ENCODE measurements around the gene TAF4B.
"Not testable (repeated sequence)": the region's sequence is repeated elsewhere in the genome, so short reads cannot be mapped to it uniquely, and the experiment has no call there.

Gene TAF4B, protein sequence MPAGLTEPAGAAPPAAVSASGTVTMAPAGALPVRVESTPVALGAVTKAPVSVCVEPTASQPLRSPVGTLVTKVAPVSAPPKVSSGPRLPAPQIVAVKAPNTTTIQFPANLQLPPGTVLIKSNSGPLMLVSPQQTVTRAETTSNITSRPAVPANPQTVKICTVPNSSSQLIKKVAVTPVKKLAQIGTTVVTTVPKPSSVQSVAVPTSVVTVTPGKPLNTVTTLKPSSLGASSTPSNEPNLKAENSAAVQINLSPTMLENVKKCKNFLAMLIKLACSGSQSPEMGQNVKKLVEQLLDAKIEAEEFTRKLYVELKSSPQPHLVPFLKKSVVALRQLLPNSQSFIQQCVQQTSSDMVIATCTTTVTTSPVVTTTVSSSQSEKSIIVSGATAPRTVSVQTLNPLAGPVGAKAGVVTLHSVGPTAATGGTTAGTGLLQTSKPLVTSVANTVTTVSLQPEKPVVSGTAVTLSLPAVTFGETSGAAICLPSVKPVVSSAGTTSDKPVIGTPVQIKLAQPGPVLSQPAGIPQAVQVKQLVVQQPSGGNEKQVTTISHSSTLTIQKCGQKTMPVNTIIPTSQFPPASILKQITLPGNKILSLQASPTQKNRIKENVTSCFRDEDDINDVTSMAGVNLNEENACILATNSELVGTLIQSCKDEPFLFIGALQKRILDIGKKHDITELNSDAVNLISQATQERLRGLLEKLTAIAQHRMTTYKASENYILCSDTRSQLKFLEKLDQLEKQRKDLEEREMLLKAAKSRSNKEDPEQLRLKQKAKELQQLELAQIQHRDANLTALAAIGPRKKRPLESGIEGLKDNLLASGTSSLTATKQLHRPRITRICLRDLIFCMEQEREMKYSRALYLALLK

DNA sequence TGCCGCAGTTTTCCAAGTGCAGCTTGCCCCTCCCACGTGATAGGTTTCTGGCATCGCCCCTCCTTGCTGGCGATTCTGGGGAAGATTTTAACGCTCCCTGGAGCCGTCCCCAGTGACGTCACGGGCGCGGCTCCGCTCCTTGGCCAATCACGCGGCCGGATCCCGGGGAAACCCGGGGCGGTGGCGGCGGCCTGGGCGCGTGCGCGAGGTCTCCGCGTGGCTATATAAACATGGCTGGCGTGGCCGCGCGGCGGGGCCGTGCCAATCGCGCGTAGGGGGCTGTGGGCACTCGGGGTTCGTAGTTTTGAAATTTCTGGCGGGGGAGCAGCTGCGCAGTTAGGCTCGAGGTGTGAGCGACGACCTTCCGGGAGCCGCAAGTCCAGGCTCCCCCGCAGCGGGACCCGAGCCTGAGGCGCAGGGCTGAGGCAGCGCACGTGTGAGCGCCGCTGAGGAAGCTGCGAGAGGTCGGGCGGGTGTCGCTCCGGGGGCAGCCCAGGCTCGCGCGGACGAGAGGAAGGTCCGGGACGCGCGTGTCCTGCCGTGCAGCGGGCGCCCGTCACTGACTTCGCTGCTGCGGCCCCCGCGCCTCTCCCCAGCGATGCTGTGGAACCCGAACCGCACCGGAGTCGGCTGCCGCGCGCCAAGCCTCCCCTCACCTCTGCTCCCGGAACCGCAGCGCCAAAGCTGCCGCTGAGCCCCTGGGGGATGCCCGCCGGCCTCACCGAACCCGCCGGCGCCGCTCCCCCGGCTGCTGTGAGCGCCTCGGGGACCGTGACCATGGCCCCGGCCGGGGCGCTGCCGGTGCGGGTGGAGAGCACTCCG, at the start of gene TAF4B:
Gene TAF4B (plus strand): TSS at position 217 of the 822 bp plus-strand sequence. CDS start 489 bp downstream, at position 706.
- DNase-seq (ENCODE audit: low spot score) = peak; percentile 96

- DNase-seq (ENCODE audit: low spot score) = no peak
These were observed 44.9 kb upstream of the TAF4B start for GRCh38 chr18:26181343-26181826.

DNA sequence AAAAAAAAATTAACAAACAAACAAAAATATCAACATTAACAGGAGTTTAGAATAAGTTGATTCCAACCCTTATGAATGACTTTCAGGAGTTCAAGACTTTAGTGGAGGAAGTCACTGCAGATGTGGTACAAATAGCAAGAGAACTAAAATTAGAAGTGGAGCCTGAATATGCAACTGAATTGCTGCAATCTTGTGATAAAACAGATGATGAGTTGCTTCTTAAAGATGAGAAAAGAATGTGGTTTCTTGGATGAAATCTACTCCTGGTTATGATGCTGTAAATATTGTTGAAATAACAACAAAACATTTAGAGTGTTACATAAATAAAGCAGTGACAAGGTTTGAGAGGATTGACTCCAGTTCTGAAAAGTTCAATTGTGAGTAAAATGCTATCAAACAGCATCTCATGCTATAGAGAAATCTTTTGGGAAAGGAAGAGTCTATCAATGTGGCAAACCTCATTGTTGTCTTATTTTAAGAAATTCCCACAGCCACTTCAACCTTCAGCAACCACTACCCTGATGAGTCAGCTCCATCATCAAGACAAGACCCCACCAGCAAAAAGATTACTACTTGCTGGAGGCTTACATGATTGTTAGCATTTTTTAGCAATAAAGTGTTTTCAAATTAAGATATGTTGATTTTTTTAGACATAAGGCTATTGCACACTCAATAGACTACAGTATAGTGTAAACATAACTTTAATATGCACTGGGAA, 42.7 kb upstream of the TAF4B start:
- no peak for DNase-seq (ENCODE audit: low spot score)

DNA sequence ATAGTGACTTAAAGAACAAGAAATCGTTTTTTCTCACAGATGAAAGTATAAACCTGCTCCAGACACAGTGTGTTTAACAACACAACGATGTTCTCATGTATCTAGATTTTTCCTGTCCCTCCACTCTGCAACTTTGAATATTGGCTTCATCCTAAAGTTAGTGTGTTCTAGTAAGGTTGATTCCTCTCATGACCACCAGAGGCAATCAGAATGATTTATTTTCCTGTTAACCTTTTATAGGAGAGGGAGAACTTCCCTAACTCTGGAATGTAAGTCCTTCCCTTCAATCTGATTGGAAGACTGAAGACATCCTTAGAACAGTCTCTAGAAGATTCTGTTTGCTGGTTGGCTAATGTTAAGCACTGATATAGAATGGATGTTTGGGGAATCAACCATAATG, 41.0 kb upstream of the TAF4B start:
- no peak for DNase-seq (ENCODE audit: low spot score)

GRCh38 chr18:26190506-26190905, 35.7 kb upstream of the TAF4B start:
- DNase-seq (ENCODE audit: low spot score) = no peak

- DNase-seq (ENCODE audit: low spot score) = no peak
These were observed 34.0 kb upstream of the TAF4B start for GRCh38 chr18:26192233-26192632.

GRCh38 chr18:26196605-26197004, 29.6 kb upstream of the TAF4B start:
- DNase-seq (ENCODE audit: low spot score) = no peak

DNA sequence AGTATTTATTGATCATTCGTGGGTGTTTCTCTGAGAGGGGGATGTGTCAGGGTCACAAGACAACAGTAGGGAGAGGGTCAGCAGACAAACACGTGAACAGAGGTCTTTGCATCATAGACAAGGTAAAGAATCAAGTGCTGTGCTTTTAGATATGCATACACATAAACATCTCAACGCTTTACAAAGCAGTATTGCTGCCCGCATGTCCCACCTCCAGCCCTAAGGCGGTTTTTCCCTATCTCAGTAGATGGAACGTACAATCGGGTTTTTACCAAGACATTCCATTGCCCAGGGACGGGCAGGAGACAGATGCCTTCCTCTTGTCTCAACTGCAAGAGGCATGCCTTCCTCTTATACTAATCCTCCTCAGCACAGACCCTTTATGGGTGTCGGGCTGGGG, 24.2 kb upstream of the TAF4B start:
- DNase-seq (ENCODE audit: low spot score) = not testable (repeated sequence)

DNA sequence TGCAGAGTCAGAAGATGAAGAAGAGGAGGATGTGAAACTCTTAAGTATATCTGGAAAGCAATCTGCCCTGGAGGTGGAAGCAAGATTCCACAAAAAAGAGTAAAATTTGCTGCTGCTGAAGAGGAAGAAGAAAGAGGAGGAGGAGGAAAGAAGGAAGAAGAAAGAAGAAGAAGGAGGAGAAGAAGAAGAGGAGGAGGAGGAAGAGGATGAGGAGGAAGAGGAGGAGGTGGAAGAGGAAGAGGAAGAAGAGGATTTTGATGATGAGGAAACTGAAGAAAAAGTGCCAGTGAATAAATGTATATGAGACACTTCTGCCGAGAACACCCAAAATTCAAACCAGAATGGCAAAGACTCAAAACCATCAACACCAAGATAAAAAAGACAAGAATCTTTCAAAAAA, 20.9 kb upstream of the TAF4B start:
- DNase-seq (ENCODE audit: low spot score) = no peak

DNA sequence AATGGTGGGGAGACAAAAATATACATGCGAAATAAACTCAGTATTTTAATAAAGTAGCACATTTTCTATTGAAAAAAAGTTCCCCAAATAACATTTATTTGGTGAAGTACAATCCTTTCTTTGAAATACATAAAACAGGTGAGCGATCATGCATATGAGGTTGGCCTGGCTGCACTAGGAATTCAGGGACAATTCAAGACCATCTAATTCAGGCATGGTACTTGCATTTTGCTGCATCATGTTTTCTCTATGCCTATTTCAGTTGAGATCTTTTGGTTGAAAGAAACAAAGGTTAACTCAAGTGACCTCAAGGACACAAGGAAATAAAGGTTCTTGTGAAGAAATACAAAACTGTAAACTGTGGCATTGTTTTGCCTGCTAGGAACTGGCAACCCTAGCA, 19.8 kb upstream of the TAF4B start:
- no peak for DNase-seq (ENCODE audit: low spot score)

- no peak for DNase-seq (ENCODE audit: low spot score)
These were observed 18.3 kb upstream of the TAF4B start for GRCh38 chr18:26207937-26208336.

GRCh38 chr18:26208977-26209376, 17.3 kb upstream of the TAF4B start:
- DNase-seq (ENCODE audit: low spot score) = no peak

DNA sequence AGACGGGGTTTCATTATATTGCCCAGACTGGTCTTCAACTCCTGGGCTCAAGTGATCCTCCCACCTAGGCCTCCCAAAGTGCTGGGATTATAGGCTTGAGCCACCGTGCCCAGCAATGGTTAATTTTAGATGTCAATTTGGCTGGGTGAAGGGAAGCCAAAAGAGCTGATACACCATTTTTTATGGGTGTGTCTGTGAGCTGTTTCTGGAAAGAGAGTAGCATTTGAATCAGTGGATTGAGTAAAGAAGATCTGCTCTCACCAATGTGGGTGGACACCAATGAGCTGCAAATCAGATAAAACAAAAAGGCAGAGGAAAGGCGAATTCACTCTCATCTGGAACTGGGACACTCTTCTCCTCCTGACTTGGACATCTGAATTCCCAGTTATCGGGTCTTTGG, 16.1 kb upstream of the TAF4B start:
- DNase-seq (ENCODE audit: low spot score) = no peak

DNA sequence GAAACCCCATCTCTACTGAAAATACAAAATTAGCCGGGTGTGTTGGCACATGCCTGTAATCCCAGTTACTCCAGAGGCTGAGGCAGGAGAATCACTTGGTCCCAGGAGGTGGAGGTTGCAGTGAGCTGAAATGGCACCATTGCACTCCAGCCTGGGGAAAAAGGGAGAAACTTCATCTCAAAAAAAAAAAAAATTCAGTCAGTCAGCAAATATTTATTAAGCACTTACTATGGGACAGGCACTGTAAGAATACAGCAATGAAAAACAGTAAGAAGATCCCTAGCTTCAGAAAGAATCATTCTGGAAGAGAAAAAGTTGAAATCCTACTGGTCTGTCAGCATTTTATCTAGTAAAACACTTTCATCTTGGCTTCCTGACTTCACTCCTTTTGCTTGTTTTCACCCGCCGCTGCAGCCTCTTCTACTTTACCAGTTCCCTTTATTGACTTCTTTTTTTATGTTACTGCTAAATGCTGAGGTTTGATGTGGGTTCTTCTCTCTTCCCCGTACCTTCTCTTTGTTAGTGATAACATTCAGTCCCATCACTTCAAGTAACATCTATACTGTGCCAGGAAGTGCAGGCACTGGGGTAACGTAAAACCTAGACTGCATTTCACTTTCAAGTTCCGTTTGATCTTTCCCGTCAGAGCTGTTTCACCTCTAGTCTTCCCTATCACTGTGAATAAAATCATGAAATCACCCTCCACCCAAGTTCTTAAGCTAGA, 10.8 kb upstream of the TAF4B start:
- DNase-seq (ENCODE audit: low spot score) = no peak

- DNase-seq (ENCODE audit: low spot score) = no peak
These were observed 1.1 kb upstream of the TAF4B start for GRCh38 chr18:26225022-26225693.

DNA sequence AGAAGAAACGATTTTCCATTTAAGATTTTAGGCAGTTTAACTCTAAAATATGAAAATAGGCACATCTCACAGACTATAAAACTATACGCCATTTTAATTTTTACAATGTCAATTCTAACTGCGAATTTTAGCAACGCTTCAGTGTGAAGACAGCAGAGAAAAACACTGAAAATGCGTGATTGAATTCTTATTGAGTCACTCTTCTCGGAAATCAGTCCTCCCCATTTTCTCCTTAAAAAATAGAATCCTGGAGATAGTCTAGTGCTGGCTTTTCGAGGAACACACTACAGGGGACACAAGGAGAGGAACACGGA, 373 bp upstream of the TAF4B start:
- no peak for DNase-seq (ENCODE audit: low spot score)

DNA sequence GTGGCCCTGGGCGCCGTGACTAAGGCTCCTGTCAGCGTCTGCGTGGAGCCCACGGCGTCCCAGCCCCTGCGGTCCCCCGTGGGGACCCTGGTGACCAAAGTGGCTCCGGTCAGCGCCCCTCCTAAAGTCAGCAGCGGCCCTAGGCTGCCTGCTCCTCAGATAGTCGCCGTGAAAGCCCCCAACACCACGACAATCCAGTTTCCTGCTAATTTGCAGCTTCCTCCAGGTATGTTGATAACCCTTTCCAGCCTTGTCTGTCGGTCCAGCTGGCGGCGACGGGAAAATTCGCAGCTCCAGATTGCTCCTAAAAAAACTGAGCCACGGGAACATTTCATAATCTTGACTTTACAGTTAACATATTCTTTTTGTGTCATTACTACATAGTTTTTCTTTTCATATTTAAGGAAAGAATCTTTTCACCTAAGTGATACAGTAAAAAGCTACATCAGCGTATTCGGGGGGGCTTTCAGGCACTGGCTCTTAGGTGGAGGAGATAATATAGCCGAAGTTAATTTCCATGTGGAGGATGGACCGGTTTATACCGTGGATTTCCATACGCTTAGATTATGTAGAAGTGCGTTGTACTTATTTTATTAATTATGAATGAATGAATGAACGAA, 916 bp downstream of the TAF4B start:
- peak; percentile 12 for DNase-seq (ENCODE audit: low spot score)

DNA sequence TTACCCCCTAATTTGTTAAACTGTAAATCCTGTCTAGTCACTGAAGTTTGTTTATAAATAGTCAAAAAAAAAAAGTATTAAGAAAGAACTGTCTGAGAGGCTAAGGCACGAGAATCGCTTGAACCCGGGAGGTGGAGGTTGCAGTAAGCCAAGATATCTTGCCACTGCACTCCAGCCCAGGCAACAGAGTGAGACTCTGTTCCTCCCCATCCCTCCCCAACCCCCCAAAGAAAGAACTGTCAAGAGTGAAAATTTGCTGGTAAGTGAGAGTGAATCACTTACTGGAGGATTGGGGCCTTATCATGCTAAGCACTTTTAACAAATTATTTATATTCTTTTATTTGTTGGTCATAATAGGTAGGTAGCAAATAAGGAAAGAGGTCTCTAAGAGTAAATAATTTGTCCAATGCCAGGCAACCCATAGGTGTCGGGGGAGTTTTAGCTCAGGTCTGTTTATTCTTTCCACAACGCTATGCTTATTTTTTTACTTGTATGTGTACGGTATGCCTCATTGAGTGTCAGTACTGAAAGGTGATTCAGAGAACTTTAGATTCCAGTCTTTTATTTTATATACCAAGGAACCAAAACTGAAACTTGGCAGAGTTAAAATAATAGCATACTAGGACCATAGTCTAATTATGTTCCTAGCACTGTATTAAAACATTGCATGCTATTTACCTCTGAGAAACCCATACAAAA, 2.5 kb downstream of the TAF4B start:
- DNase-seq (ENCODE audit: low spot score) = no peak

DNA sequence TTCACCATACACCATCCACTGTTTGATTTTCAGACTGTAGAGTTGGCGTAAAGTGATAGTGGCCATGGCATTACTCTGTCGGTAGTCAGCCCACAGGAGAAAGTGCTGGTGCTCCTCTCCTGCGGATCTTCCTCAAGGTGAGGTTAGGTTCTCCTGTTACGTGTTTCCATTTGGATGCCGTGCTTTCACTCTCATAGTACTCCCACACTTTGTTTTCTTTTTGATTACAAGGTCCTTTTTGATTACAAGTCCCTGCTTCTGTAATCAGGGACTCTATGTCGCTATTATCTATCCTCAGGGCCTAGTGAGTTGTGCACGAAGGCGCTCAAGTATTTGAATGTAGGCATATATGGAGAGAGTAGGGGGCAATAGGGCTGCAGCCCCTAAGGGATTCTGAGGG, 4.3 kb downstream of the TAF4B start:
- DNase-seq (ENCODE audit: low spot score) = no peak
